Cardiac septum (tissue), 1 donor: ENCODE results near the gene C1QBP. TPM values are rescaled to one million over a fixed set of nuclear protein-coding genes. Genes with fewer than 3 reads are reported as not detected.

Experiments
- DNase-seq: peaks from one replicate; pipeline ENCODE4 v3.0.0-alpha.2; 2020; ENCODE audit warnings: low spot score
- intact Hi-C: fragments of 100-400 bp; cut with DNase I; formaldehyde crosslinking; loops from one replicate; pipeline ENCODE4 v1.14.0; 2022
- long read RNA-seq: library from polyadenylated mRNA; unstranded; transcript quantifications from one replicate; pipeline ENCODE4 v2.0.0, GENCODE V29; 2021
- total RNA-seq: library from RNA; stranded (reverse); fragmentation: NEBNext Ultra II Directional; extraction: Animal tissue kit (Norgen Biotek cat#: 25700); gene quantifications from one replicate; pipeline ENCODE4 v1.2.1, GENCODE V29; 2021
- donor health status: DM: no; HTN: no; CAD: no.

Gene C1QBP
- 101 TPM for total RNA-seq
- long read RNA-seq, transcript C1QBP-201 (6 exons, 1,169 nt) = major isoform, 327 of 340 reads
- long read RNA-seq, partial matches to known transcripts = 5 of 340 reads
- long read RNA-seq, other reads (novel, unspliced or antisense) = 7 of 340 reads

GRCh38 chr17:5438716-5439445 lies at the start of gene C1QBP:
C1QBP (minus strand) TSS chr17:5439155; CDS start chr17:5439073, 82 bp downstream.
- intact Hi-C loops = loop anchor here (1.0 to 10.0 kb wide), 3 partner anchors 18 to 194 kb away; partner anchors contain the start of gene DHX33
- peak; percentile 95 for DNase-seq

DNA sequence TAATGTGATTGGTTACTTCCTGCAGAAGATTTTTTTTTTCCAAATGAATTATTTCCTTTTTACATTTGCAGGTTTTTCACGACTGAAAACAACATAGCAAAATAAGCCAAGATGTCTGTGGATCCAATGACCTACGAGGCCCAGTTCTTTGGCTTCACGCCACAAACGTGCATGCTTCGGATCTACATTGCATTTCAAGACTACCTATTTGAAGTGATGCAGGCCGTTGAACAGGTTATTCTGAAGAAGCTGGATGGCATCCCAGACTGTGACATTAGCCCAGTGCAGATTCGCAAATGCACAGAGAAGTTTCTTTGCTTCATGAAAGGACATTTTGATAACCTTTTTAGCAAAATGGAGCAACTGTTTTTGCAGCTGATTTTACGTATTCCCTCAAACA lies 49.8 kb upstream of the C1QBP start:
- DNase-seq = no peak
- intact Hi-C loops = no loop called here

- intact Hi-C loops = loop anchor here (2.0 kb wide), 1 partner anchor 18 kb away; the partner anchor contains the start of gene DHX33
- peak; percentile 99 for DNase-seq
Observed at GRCh38 chr17:5486206-5487124, 47.5 kb upstream of the C1QBP start, which contains the start of gene MIS12. MIS12 (plus strand) TSS chr17:5486566; CDS start chr17:5488863, 2,297 bp downstream.

- intact Hi-C loops = loop anchor here (2.0 kb wide), 1 partner anchor 17 kb away; the partner anchor contains the start of gene DHX33
Observed at GRCh38 chr17:5485270-5486205, 46.6 kb upstream of the C1QBP start, which contains the start of gene DERL2. DERL2 (minus strand) TSS chr17:5486178; CDS start chr17:5486161, 17 bp downstream.

DNA sequence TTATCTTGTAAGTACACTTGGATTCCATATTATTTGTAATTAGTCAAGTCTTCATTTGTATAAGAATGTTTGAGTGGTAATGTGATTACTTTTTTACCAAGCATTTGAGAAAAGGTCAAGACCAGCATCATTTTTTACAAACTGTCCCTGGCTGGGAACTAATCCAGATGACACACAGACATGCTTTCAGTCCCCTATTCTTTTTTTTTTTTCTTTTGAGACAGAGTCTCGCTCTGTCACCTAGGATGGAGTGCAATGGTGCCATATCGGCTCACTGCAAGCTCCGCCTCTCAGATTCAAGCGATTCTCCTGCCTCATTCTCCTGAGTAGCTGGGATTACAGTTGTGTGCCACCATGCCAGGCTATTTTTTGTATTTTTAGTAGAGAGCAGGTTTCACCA lies 42.5 kb upstream of the C1QBP start:
- DNase-seq = no peak
- intact Hi-C loops = no loop called here

More at GRCh38 chr17:5485270-5486205, 46.6 kb upstream of the C1QBP start, which contains the start of gene DERL2:
- DNase-seq = no peak

DNA sequence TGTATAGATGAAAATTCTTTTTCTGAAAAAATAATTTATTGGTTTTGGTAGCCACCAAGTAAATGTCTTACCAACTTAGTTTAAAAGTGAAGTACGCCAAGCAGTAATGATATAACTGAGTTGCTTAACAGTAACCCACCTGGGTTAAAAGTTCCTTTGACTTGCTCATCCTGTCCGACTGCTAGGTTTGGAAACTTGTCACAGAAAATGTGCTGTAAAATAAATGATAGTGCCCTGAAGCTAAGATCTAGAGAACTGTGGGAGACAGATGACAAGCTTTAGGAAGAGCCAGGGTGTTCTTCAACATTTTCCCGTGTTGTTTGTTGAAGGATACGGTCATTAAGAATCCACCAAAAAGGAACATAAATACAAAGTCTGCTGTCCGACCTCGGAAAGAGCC lies 42.0 kb upstream of the C1QBP start:
- intact Hi-C loops = no loop called here
- no peak for DNase-seq

DNA sequence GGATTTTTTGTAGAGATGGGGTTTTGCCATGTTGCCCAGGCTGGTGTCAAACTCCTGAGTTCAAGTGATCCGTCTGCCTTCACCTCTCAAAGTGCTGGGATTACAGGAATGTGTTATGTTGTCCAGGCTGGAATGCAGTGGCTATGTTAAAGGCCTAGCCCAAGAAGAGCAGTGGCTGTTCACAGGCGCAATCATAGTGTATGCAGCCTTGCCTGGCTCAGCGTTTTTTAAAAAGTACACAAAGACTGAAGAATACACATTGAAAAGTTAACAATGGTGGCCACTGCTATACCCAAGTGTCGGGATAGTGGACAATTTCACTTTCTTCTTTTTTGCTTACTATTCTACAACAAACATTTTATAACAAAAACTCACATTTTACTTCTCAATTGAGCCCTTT lies 40.0 kb upstream of the C1QBP start:
- no peak for DNase-seq
- intact Hi-C loops = no loop called here

DNA sequence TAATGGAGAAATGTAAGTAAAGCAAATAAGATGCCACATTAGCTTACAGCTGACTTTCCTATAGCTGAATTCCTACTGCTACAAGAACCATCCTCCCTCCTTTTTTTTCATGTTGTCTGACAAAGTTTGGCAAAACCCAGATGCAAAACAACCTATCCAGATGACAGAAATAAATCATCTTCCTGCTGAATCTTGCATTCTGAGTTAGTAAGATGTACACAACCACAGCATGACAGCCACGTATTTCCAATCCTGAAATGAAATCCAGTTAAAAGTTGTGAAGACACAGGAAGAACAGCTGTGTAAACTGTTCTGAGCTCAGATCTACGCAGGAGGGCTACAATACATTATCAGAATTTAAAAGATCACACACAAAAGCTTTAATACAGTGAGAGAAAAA lies 35.0 kb upstream of the C1QBP start:
- DNase-seq = no peak
- intact Hi-C loops = no loop called here

- intact Hi-C loops = no loop called here
- no peak for DNase-seq
Observed at GRCh38 chr17:5472511-5472910, 33.6 kb upstream of the C1QBP start.

DNA sequence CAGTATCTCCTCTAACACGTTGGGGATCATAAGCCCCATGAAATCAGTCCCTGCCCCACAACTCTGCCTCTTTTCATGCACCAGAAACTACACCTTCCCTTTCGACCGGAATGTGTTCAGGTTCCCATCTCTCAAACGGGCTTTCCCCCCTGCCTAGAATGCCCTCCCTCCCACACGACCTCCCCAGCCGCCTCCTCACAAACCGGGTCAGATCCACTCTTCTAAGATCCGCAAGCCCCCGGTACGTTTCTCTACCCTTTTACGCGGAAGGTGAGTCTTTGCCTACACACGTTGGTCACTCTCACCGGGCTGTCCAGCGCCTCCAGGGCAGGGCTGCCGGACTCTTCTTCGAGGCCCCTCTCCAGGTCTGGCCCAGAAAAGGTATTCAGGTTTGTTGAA lies 29.1 kb upstream of the C1QBP start:
- DNase-seq = no peak
- intact Hi-C loops = loop anchor here (1.0 to 2.0 kb wide), 2 partner anchors 19 to 29 kb away; partner anchors contain the start of genes C1QBP, DERL2 and MIS12

DNA sequence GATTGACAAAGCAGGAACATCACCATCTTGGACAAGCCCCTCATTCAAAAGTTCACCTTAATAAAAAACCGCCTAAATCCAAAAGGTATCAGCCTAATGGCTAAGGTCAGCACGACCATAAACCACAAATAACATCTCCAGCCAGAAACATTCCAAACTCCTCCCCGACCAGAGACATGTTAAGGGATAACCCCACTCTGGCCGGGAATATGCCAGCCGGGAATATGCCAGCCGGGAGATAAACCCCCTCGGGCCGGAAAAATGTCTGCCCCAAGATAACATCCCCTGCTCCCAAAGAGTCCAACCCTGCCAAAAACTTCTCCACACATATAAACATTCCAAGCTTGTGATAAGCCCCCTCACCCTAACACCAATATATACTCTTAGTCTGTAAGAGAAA lies 28.5 kb upstream of the C1QBP start:
- DNase-seq = no peak

DNA sequence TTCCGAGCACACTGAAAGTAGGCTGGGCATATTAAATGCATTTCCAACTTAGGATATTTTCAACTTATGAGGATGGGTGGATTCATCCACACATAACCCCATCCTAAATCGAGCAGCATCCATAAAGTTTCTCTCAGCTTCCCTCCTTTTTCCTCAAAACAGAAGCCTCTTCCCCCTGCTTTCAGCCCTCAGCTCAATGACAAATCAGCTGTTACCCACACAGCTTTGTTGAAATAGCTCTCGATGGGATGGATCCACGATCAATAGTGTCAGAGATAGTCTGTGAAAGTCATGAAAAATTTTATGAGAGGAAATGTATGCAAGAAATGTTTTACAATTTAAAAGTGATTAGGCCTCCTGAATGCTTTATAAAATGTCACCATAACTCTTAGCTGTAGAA lies 27.3 kb upstream of the C1QBP start:
- intact Hi-C loops = no loop called here
- no peak for DNase-seq

More for the DNA sequence above, 28.5 kb upstream of the C1QBP start:
- intact Hi-C loops = no loop called here

DNA sequence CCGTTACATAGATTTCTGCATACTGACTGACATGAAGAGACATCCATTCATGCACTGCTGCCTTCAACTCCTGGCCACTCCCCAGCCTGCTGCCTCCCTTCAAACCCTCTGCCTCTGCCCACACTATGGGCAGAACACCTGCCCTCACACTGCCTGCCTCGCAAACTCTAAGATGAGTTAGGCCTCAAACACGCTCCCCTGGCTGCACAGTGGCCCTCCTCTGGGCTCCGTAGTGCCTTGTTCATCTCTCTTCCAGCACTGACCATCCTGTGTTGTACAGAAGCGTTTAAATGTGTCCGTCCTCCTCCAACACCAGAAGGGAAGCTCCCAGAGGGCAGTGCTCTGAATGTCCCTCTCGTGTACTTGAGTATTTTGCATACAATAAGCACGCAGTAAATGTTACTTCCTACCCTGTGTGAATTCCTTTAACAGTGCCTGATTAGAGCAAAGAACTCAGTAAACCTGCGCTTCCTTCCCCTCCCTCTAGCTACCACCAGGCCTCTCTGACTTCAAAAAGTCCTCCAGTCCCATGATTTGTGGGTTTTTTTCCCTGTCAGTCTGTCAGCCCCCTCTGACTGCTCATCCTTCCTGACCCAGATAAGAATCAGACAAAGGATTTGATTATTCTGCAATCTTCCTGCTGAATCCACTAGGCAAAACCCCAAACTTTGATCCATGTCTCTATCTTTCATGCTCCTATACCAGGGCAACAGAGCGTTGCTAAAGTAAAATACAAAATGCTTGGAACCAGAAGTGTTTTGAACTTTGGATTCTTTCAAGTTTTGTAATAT lies 26.0 kb upstream of the C1QBP start:
- intact Hi-C loops = no loop called here
- no peak for DNase-seq

DNA sequence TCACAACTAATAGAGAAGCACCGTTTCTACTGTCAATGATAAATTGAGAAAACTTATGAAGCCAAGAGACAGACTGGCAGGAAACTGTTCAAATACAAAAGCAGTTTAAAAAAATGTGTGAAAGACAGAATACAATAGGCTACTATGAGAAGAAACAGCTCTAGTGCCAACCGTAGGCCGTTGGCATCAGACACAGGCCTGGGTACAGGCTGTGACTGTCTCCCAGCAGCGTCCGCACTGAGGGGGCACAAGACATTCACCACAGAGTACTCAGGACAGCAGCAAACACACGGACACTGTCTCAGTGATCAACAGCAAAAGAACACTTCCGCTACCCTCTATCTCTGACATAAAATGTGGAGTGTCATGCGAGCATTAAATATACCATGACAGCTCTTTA lies 7.8 kb upstream of the C1QBP start:
- intact Hi-C loops = no loop called here
- DNase-seq = no peak

GRCh38 chr17:5444209-5444608 lies 5.3 kb upstream of the C1QBP start:
- no peak for DNase-seq
- intact Hi-C loops = no loop called here

- DNase-seq = no peak
- intact Hi-C loops = no loop called here
Observed at GRCh38 chr17:5443728-5444127, 4.8 kb upstream of the C1QBP start.

DNA sequence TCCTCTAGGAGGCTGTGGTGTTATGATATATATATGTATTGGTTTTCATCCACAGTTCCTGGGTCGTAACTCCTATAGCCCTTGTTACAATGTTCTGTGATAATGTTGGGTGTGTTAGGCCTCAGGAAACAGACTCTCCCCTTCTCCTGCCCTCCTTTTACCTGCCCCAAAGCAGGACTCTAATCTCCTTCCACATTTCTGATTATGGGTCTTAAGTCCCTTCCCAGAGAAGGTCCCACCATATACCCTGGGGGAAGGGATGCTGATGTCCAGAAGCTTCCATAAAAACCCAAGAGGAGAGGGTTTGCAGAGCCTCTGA lies 450 bp upstream of the C1QBP start:
- intact Hi-C loops = loop anchor here (1.0 to 10.0 kb wide), 3 partner anchors 18 to 195 kb away; partner anchors contain the start of gene DHX33
- no peak for DNase-seq

GRCh38 chr17:5437721-5438317 lies 1.1 kb downstream of the C1QBP start:
- DNase-seq = no peak
- intact Hi-C loops = loop anchor here (10.0 kb wide), 1 partner anchor 193 kb away; no protein-coding TSS in a partner anchor
